MCF 10A (cell line): ENCODE data around the gene COMMD10. TPM values are rescaled to one million over a fixed set of nuclear protein-coding genes. Genes with fewer than 3 reads are reported as not detected.
A peak's percentile ranks its signal among the peaks of the same experiment; 100 is the strongest.

Experiments
- BruUV-seq: library from RNA; stranded (reverse); fragments of 400-500 nt; replicated peaks from 2 replicates; lab custom pipeline; 2021; lab: Mats Ljungman, UMichigan
- CTCF ChIA-PET: fragments of 300-600 bp; sonication (Branson Sonifier 250); formaldehyde crosslinking; extraction: SDS; loops from one replicate; lab custom pipeline; 2021; ENCODE audit warnings: antibody characterized with exemption, inconsistent platforms; lab: Yijun Ruan, JAX
- POLR2A ChIA-PET: fragments of 300-600, 350-650 bp; sonication (Branson Sonifier 250); formaldehyde crosslinking; extraction: SDS; loops from one replicate; lab custom pipeline; 2020; ENCODE audit warnings: antibody characterized with exemption, inconsistent platforms; lab: Yijun Ruan, JAX
- DNase-seq: peaks from one replicate; pipeline ENCODE4 v3.0.0-alpha.2; 2018; ENCODE audit not compliant: unreplicated experiment
- H3K27ac Mint-ChIP-seq: one replicate; pipeline ENCODE4 v1.8.0; 2022; ENCODE audit warnings: mild to moderate bottlenecking, low read depth, mixed read lengths; ENCODE audit not compliant: unreplicated experiment
- H3K27me3 Mint-ChIP-seq: one replicate; pipeline ENCODE4 v1.8.0; 2022; ENCODE audit warnings: mixed read lengths; ENCODE audit not compliant: insufficient read depth, unreplicated experiment
- H3K36me3 Mint-ChIP-seq: one replicate; pipeline ENCODE4 v1.8.0; 2022; ENCODE audit warnings: mild to moderate bottlenecking, moderate library complexity, mixed read lengths; ENCODE audit not compliant: insufficient read depth, unreplicated experiment
- H3K4me1 Mint-ChIP-seq: one replicate; pipeline ENCODE4 v1.8.0; 2022; ENCODE audit warnings: mixed read lengths; ENCODE audit not compliant: insufficient read depth, unreplicated experiment
- H3K4me3 Mint-ChIP-seq: one replicate; pipeline ENCODE4 v1.8.0; 2022; ENCODE audit warnings: mild to moderate bottlenecking, moderate library complexity, mixed read lengths; ENCODE audit not compliant: unreplicated experiment
- H3K9me3 Mint-ChIP-seq: one replicate; pipeline ENCODE4 v1.8.0; 2022; ENCODE audit warnings: mixed read lengths; ENCODE audit not compliant: unreplicated experiment
- CTCF ChIP-seq: fragments of 200-600 bp; IDR thresholded peaks from one replicate; pipeline ENCODE4 v1.8.0; 2022; ENCODE audit warnings: antibody characterized with exemption, mild to moderate bottlenecking; ENCODE audit not compliant: unreplicated experiment
- intact Hi-C: fragments of 100-400 bp; cut with micrococcal nuclease; formaldehyde crosslinking; loops from 2 replicates; pipeline ENCODE4 v1.14.1; 2022
- total RNA-seq: library from RNA; stranded (reverse); gene quantifications from 2 replicates; pipeline ENCODE4 v1.2.3, GENCODE V29; 2022

COMMD10 gene
- total RNA-seq, 1 experiment from 2014 or later: 23.2 TPM

GRCh38 chr5:116306846-116307245 is 222.0 kb downstream of the COMMD10 start:
- no peaks in the 10 kb centered on the region for H3K4me1 Mint-ChIP-seq
- no peak overlapping the region for H3K27ac Mint-ChIP-seq
- BruUV-seq: no TSS peak
- peaks cover 20% of the 10 kb centered on the region for H3K9me3 Mint-ChIP-seq
- no peak for DNase-seq
- ChIA-PET POLR2A (no interaction called here), CTCF (interaction anchor here (0.6 kb wide), 1 partner anchor 1739 kb away, joined by 3 read pairs; no protein-coding TSS in a partner anchor)
- H3K36me3 Mint-ChIP-seq: peaks cover 28% of the 10 kb centered on the region
- no peak for TF ChIP-seq CTCF
- H3K27me3 Mint-ChIP-seq: no peaks in the 10 kb centered on the region
- no peak overlapping the region for H3K4me3 Mint-ChIP-seq
- intact Hi-C loops: no loop called here

GRCh38 chr5:116308391-116308790 is 223.6 kb downstream of the COMMD10 start:
- no TSS peak for BruUV-seq
- Mint-ChIP-seq H3K4me1 (peaks cover 5% of the 10 kb centered on the region), H3K27me3 (no peaks in the 10 kb centered on the region), H3K27ac (no peak overlapping the region), H3K9me3 (peaks cover 20% of the 10 kb centered on the region), H3K36me3 (peaks cover 15% of the 10 kb centered on the region), H3K4me3 (no peak overlapping the region)
- ChIA-PET CTCF (interaction anchor here (1.1 kb wide), 1 partner anchor 10 kb away, joined by 4 read pairs; no protein-coding TSS in a partner anchor), POLR2A (interaction anchor here (1.2 kb wide), 1 partner anchor 71 kb away, joined by 4 read pairs; no protein-coding TSS in a partner anchor)
- no peak for TF ChIP-seq CTCF
- intact Hi-C loops: no loop called here
- no peak for DNase-seq

GRCh38 chr5:116313366-116313765 is 228.5 kb downstream of the COMMD10 start:
- Mint-ChIP-seq H3K27ac (peak overlapping the region; percentile 62), H3K4me3 (peak overlapping the region; percentile 38), H3K4me1 (peaks cover 7% of the 10 kb centered on the region), H3K27me3 (no peaks in the 10 kb centered on the region), H3K9me3 (no peaks in the 10 kb centered on the region), H3K36me3 (no peaks in the 10 kb centered on the region)
- intact Hi-C loops: no loop called here
- TF ChIP-seq CTCF: no peak
- CTCF ChIA-PET: interaction anchor here (0.7 kb wide), 1 partner anchor 11 kb away, joined by 4 read pairs; no protein-coding TSS in a partner anchor
- BruUV-seq: no TSS peak
- POLR2A ChIA-PET: no interaction called here
- DNase-seq: no peak

- Mint-ChIP-seq H3K27me3 (no peaks in the 10 kb centered on the region), H3K9me3 (no peaks in the 10 kb centered on the region), H3K27ac (no peak overlapping the region), H3K4me3 (no peak overlapping the region), H3K36me3 (no peaks in the 10 kb centered on the region), H3K4me1 (peaks cover 7% of the 10 kb centered on the region)
- TF ChIP-seq CTCF: no peak
- no TSS peak for BruUV-seq
- POLR2A ChIA-PET: interaction anchor here (0.6 kb wide), 1 partner anchor 875 kb away, joined by 4 read pairs; no protein-coding TSS in a partner anchor
- CTCF ChIA-PET: interaction anchor here (0.7 to 1.2 kb wide), 2 partner anchors 16 to 597 kb away, joined by 3 read pairs; no protein-coding TSS in a partner anchor
- intact Hi-C loops: no loop called here
- no peak for DNase-seq
Observed at GRCh38 chr5:116315531-116315930, 230.7 kb downstream of the COMMD10 start.
